ENCODE measurements around the gene SLC25A34.

SLC25A34 gene

GRCh38 chr1:15712168-15712567, 23.9 kb upstream of the SLC25A34 start:
- in situ Hi-C loops (cut with MboI; ENCODE audit: low sequenced_read_pairs): no loop called here

GRCh38 chr1:15714406-15715136, 21.5 kb upstream of the SLC25A34 start:
- in situ Hi-C loops (cut with MboI; ENCODE audit: low sequenced_read_pairs): no loop called here

- in situ Hi-C loops (cut with MboI; ENCODE audit: low sequenced_read_pairs): no loop called here
Measured at GRCh38 chr1:15717418-15718125, 18.5 kb upstream of the SLC25A34 start.

- in situ Hi-C loops (cut with MboI; ENCODE audit: low sequenced_read_pairs): no loop called here
Measured at GRCh38 chr1:15718199-15718601, 17.9 kb upstream of the SLC25A34 start.

GRCh38 chr1:15719381-15720120, 16.5 kb upstream of the SLC25A34 start:
- in situ Hi-C loops (cut with MboI; ENCODE audit: low sequenced_read_pairs): no loop called here

GRCh38 chr1:15720861-15721260, 15.2 kb upstream of the SLC25A34 start:
- in situ Hi-C loops (cut with MboI; ENCODE audit: low sequenced_read_pairs): no loop called here

GRCh38 chr1:15722411-15722810, 13.6 kb upstream of the SLC25A34 start:
- in situ Hi-C loops (cut with MboI; ENCODE audit: low sequenced_read_pairs): no loop called here

- in situ Hi-C loops (cut with MboI; ENCODE audit: low sequenced_read_pairs): no loop called here
Measured at GRCh38 chr1:15722836-15723532, 13.1 kb upstream of the SLC25A34 start.

GRCh38 chr1:15723631-15724246, 12.3 kb upstream of the SLC25A34 start:
- in situ Hi-C loops (cut with MboI; ENCODE audit: low sequenced_read_pairs): no loop called here

GRCh38 chr1:15724949-15725880, 10.8 kb upstream of the SLC25A34 start:
- in situ Hi-C loops (cut with MboI; ENCODE audit: low sequenced_read_pairs): no loop called here

- in situ Hi-C loops (cut with MboI; ENCODE audit: low sequenced_read_pairs): no loop called here
Measured at GRCh38 chr1:15726508-15726907, 9.6 kb upstream of the SLC25A34 start.

GRCh38 chr1:15727021-15727420, 9.0 kb upstream of the SLC25A34 start:
- in situ Hi-C loops (cut with MboI; ENCODE audit: low sequenced_read_pairs): no loop called here

- in situ Hi-C loops (cut with MboI; ENCODE audit: low sequenced_read_pairs): no loop called here
Measured at GRCh38 chr1:15727424-15727823, 8.6 kb upstream of the SLC25A34 start.

GRCh38 chr1:15727866-15728534, 8.1 kb upstream of the SLC25A34 start:
- in situ Hi-C loops (cut with MboI; ENCODE audit: low sequenced_read_pairs): no loop called here

GRCh38 chr1:15728937-15729657, 7.0 kb upstream of the SLC25A34 start:
- in situ Hi-C loops (cut with MboI; ENCODE audit: low sequenced_read_pairs): no loop called here

GRCh38 chr1:15730423-15730822, 5.6 kb upstream of the SLC25A34 start:
- in situ Hi-C loops (cut with MboI; ENCODE audit: low sequenced_read_pairs): no loop called here

- in situ Hi-C loops (cut with MboI; ENCODE audit: low sequenced_read_pairs): no loop called here
Measured at GRCh38 chr1:15730936-15731335, 5.1 kb upstream of the SLC25A34 start.
